GM23248 (cell line): ENCODE data around the gene USP53.

ENCODE experiments used
- EZH2 ChIP-seq: fragments of 200-600 bp; sonication (generic); IDR thresholded peaks from 2 replicates; pipeline ENCODE4 v1.6.1; 2018; ENCODE audit warnings: antibody characterized with exemption, mild to moderate bottlenecking; ENCODE audit not compliant: insufficient read depth, poor library complexity, severe bottlenecking
- EZH2phosphoT487 ChIP-seq: fragments of 200-600 bp; sonication (generic); IDR thresholded peaks from 2 replicates; pipeline ENCODE4 v1.6.1; 2018; ENCODE audit warnings: antibody characterized with exemption, moderate library complexity, mild to moderate bottlenecking, low read depth; ENCODE audit not compliant: insufficient read depth

GRCh38 chr4:119328695-119329094 lies 116.2 kb downstream of the USP53 start:
- TF ChIP-seq EZH2 (no peak), EZH2phosphoT487 (no peak)
